SU-DHL-6 (cell line): ENCODE measurements around the gene SPHK1.
A peak's percentile ranks its signal among the peaks of the same experiment; 100 is the strongest.

Experiments used
- H2AFZ ChIP-seq: fragments of 200-600 bp; sonication (generic); 2 replicates; pipeline ENCODE4 v1.6.1; 2014; ENCODE audit warnings: low read depth, mild to moderate bottlenecking, moderate library complexity, mixed read lengths, antibody characterized with exemption, low read length; ENCODE audit not compliant: severe bottlenecking
- H3F3A ChIP-seq: fragments of 200-600 bp; shearing (Covaris generic); 2 replicates; pipeline ENCODE4 v1.6.0; 2016; ENCODE audit warnings: antibody characterized with exemption, mild to moderate bottlenecking; ENCODE audit not compliant: insufficient read depth
- H3K27ac ChIP-seq: fragments of 200-600 bp; sonication (generic); 2 replicates; pipeline ENCODE4 v1.5.1; 2016; ENCODE audit warnings: low read depth, mild to moderate bottlenecking, low read length, moderate library complexity, mixed read lengths
- H3K27me3 ChIP-seq: fragments of 200-600 bp; sonication (generic), shearing (Covaris generic); 2 replicates; pipeline ENCODE4 v1.6.0; 2014; ENCODE audit warnings: mild to moderate bottlenecking, low read length
- H3K36me3 ChIP-seq: fragments of 200-600 bp; sonication (generic); 2 replicates; pipeline ENCODE4 v1.6.1; 2014; ENCODE audit warnings: mild to moderate bottlenecking, low read length, mixed read lengths
- H3K4me2 ChIP-seq: fragments of 300-600, 200-600 bp; shearing (Covaris generic), sonication (generic); 2 replicates; pipeline ENCODE4 v1.6.0; 2014; ENCODE audit warnings: low read length, low read depth, mild to moderate bottlenecking; ENCODE audit not compliant: poor library complexity, severe bottlenecking
- H3K4me3 ChIP-seq: fragments of 200-600 bp; sonication (generic); 2 replicates; pipeline ENCODE4 v1.5.1; 2014; ENCODE audit warnings: antibody characterized with exemption, low read length, mild to moderate bottlenecking, mixed read lengths; ENCODE audit not compliant: insufficient read depth, poor library complexity, severe bottlenecking
- H3K79me2 ChIP-seq: fragments of 200-600 bp; sonication (generic); 2 replicates; pipeline ENCODE4 v1.6.1; 2014; ENCODE audit warnings: mild to moderate bottlenecking, low read length, moderate library complexity; ENCODE audit not compliant: insufficient read depth
- H3K9ac ChIP-seq: fragments of 200-600 bp; sonication (generic); 2 replicates; pipeline ENCODE4 v1.7.0; 2014; ENCODE audit warnings: mild to moderate bottlenecking, low read length
- H3K9me2 ChIP-seq: fragments of 200-600 bp; sonication (generic); replicated peaks from 2 replicates; pipeline ENCODE4 v1.6.1; 2014; ENCODE audit warnings: low read length; ENCODE audit not compliant: insufficient read depth
- H3K9me3 ChIP-seq: fragments of 200-600 bp; sonication (generic); 2 replicates; pipeline ENCODE4 v1.6.1; 2014; ENCODE audit warnings: low read length, mixed read lengths; ENCODE audit not compliant: insufficient read depth
- H4K20me1 ChIP-seq: fragments of 200-600 bp; sonication (generic); 2 replicates; pipeline ENCODE4 v1.6.1; 2014; ENCODE audit warnings: low read depth, mild to moderate bottlenecking, antibody characterized with exemption, low read length, moderate library complexity, mixed read lengths
- CTCF ChIP-seq: fragments of 200-600 bp; sonication (generic); IDR thresholded peaks from one replicate; pipeline ENCODE4 v1.5.1; 2017; ENCODE audit warnings: antibody characterized with exemption, mild to moderate bottlenecking, low read length, moderate library complexity; ENCODE audit not compliant: insufficient read depth, poor library complexity, severe bottlenecking
- EZH2phosphoT487 ChIP-seq: fragments of 200-600 bp; sonication (generic), shearing (Covaris generic); conservative IDR thresholded peaks from 2 replicates; pipeline ENCODE4 v1.6.1; 2018; ENCODE audit warnings: mild to moderate bottlenecking, antibody characterized with exemption, low read length, moderate library complexity, mixed read lengths

The SPHK1 gene

DNA sequence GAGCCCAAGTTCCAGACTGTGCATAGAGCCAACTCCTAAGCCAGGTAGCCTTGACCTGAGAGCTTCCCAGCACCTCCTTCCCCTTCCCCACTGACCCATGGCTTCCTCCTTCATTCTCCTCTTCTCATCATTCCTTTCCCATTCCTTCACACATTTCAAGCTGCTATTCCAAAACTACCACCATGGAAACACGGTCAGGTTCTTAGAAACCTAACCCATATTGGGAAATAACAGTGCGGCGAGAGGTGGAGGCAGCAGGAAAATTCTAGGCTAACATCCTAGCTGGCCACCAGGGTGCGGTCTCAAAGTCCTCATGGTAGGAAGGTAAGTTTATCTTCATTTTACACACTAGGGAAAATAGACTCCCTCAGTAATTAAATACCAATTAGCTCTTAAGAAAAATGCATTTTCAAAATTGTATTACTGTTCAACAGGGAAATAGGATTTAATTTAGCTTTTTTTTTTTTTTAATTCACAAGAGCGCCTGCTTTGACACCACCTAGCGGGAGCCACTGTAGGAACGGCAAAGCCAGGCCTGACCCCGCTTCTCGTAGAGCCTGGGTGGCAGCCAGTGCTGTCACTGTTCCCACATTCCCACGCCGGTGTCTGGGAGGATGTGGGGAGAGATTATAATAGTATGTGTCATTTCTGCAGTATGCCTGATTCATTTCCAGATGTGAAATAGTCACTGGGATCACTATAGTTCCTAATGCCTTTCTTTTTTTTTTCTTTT is 14.0 kb upstream of the SPHK1 start:
- no peaks in the 10 kb centered on the region for H3K9me3 ChIP-seq
- TF ChIP-seq CTCF: peak; percentile 84
- no peak for TF ChIP-seq EZH2phosphoT487
- no peaks in the 10 kb centered on the region for H3K36me3 ChIP-seq
- H3K79me2 ChIP-seq: no peaks in the 10 kb centered on the region
- H3K27ac ChIP-seq: no peak overlapping the region
- no peaks in the 10 kb centered on the region for H4K20me1 ChIP-seq
- H3K9me2 ChIP-seq: no peaks in the 10 kb centered on the region
- no peak overlapping the region for H2AFZ ChIP-seq
- H3K27me3 ChIP-seq: no peaks in the 10 kb centered on the region
- no peak overlapping the region for H3K4me2 ChIP-seq
- H3K9ac ChIP-seq: no peak overlapping the region
- H3K4me3 ChIP-seq: no peak overlapping the region
- no peaks in the 10 kb centered on the region for H3F3A ChIP-seq

GRCh38 chr17:76371656-76372628 is 12.5 kb upstream of the SPHK1 start:
- no peaks in the 10 kb centered on the region for H3K79me2 ChIP-seq
- H3K27me3 ChIP-seq: no peaks in the 10 kb centered on the region
- no peak overlapping the region for H3K4me2 ChIP-seq
- no peak overlapping the region for H3K27ac ChIP-seq
- no peaks in the 10 kb centered on the region for H3K9me2 ChIP-seq
- no peaks in the 10 kb centered on the region for H3F3A ChIP-seq
- H2AFZ ChIP-seq: no peak overlapping the region
- no peaks in the 10 kb centered on the region for H4K20me1 ChIP-seq
- no peak for TF ChIP-seq CTCF
- no peak for TF ChIP-seq EZH2phosphoT487
- H3K4me3 ChIP-seq: no peak overlapping the region
- H3K9me3 ChIP-seq: no peaks in the 10 kb centered on the region
- no peak overlapping the region for H3K9ac ChIP-seq
- H3K36me3 ChIP-seq: no peaks in the 10 kb centered on the region

- no peaks in the 10 kb centered on the region for H3K36me3 ChIP-seq
- H4K20me1 ChIP-seq: no peaks in the 10 kb centered on the region
- no peaks in the 10 kb centered on the region for H3K79me2 ChIP-seq
- H3F3A ChIP-seq: no peaks in the 10 kb centered on the region
- no peak overlapping the region for H3K27ac ChIP-seq
- no peaks in the 10 kb centered on the region for H3K9me2 ChIP-seq
- no peak overlapping the region for H3K4me2 ChIP-seq
- H3K4me3 ChIP-seq: no peak overlapping the region
- H3K9me3 ChIP-seq: no peaks in the 10 kb centered on the region
- H3K9ac ChIP-seq: no peak overlapping the region
- TF ChIP-seq CTCF: no peak
- TF ChIP-seq EZH2phosphoT487: no peak
- H2AFZ ChIP-seq: no peak overlapping the region
- no peaks in the 10 kb centered on the region for H3K27me3 ChIP-seq
Observed at GRCh38 chr17:76376318-76377133, 7.9 kb upstream of the SPHK1 start.
